WI38 (cell line): ENCODE results near the gene TERC.
"Not testable (repeated sequence)": the region's sequence is repeated elsewhere in the genome, so short reads cannot be mapped to it uniquely, and the experiment has no call there.

Experiments
- H3K4me3 ChIP-seq: 2 replicates; pipeline ENCODE4 v1.5.1; 2011; ENCODE audit warnings: low read depth, mild to moderate bottlenecking, control low read depth, low read length
- TF ChIP-seq, protein P1 (sequence below): IDR thresholded peaks from 2 replicates; pipeline ENCODE4 v1.5.1; 2012; ENCODE audit warnings: low read depth, mild to moderate bottlenecking, control low read depth, low read length

TERC gene

DNA sequence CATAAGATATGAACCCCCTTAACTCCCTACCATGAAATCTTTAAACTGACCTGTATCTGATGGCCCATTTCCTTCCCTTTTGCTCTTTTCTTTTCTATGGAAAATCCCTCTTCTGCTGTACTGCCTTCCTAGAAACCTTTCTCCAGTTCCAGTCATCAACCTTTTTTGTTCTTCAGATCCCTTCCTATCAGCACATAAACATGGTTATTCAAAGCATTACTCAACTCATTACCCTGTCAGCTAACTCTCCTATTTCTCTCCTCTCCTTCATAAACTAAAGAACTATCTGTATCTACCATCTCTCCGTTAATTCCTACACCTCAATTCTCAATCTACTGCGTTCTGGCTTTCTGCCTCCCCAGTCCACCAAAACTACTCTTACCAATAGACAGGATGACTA is 13.0 kb downstream of the TERC start:
- TF ChIP-seq, protein P1, sequence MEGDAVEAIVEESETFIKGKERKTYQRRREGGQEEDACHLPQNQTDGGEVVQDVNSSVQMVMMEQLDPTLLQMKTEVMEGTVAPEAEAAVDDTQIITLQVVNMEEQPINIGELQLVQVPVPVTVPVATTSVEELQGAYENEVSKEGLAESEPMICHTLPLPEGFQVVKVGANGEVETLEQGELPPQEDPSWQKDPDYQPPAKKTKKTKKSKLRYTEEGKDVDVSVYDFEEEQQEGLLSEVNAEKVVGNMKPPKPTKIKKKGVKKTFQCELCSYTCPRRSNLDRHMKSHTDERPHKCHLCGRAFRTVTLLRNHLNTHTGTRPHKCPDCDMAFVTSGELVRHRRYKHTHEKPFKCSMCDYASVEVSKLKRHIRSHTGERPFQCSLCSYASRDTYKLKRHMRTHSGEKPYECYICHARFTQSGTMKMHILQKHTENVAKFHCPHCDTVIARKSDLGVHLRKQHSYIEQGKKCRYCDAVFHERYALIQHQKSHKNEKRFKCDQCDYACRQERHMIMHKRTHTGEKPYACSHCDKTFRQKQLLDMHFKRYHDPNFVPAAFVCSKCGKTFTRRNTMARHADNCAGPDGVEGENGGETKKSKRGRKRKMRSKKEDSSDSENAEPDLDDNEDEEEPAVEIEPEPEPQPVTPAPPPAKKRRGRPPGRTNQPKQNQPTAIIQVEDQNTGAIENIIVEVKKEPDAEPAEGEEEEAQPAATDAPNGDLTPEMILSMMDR = no peak
- no peak overlapping the region for H3K4me3 ChIP-seq

DNA sequence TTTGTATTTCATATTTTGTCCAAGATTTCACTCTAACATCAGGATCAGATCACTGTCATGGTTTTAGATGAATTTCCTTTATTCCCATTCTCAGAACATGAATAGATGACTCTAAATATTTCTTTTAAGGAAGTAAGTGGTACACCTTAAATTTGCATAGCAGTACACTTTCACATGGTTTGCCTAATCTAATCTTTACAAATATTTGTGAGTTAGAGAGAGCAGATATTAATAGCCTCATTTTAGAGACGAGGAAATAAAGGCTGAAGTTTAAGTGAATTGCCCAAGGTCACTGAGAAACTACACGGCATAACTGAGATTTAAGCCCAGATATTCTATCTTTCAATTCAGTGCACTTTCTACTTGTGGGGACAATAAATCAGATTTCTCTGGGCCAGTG is 14.2 kb downstream of the TERC start:
- TF ChIP-seq, protein P1 = no peak
- H3K4me3 ChIP-seq = no peak overlapping the region

DNA sequence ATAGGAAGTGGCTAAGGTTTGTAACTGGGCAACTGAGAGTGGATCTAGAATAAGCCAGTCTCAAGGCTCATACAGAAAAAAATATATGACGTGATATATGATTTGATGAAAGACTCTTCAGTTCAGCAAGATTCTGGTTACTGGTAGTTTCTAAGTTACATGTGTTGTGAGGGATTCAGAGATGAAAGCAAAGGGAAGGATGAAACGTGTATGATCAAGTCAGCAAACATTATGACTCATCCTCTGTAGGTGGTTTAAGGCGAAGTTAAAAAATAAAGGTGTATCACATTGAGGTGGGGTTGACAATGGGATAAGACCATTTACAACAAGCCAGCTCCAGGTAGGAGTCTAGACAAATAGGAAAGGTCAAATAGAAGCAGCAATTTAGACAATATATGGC is 16.2 kb downstream of the TERC start:
- TF ChIP-seq, protein P1 = no peak
- no peak overlapping the region for H3K4me3 ChIP-seq

DNA sequence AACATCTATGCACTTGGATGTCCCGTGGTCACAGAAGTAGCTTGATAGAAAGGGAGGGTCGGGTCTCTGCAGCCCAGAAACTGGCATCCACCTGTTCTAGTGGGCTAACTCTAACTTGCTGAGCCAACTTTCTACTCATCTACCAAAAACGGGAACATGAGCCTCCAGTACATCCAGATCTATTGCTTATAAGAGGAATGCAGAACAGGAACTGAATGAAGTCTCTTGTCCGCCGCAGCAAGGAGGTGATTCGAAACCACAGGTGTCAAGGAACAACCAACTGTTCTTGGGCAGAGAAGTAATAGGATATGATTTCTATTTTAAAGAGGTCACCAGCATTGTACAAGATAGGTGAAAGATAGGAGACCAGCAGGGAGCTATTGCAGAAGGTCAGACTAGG is 17.9 kb downstream of the TERC start:
- H3K4me3 ChIP-seq = no peak overlapping the region
- TF ChIP-seq, protein P1 = no peak

DNA sequence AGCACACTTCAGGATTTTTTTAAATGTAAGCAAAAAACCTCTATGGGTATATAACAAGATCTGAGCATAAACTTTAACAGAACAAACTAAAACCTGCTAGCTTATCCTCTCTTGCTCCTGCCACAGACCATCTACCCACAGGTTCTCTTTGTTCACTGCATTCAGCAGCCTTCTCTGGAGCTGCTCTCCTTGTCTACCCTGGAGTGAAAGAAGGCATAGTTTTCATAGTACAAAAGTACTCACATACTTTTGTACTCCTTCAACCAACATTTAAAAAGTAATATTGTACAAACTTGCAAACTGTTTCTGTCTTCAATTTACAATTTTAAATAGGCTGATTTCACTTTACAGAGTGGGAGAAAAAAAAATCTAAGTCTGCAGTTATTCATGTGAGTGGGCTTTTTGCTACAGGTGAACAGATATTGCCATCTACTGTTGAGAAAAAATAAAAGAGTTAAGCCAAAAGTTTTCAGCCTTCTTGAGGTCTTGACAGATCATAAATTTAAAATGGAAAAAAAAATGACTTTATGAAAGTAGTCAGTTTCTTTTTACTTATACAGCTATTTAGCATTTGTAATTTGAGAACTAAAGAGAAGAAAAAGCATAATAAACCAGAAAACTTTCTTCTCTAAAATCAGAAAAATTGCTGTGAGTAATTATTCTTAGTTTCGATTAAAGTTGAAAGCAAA is 20.4 kb downstream of the TERC start:
- TF ChIP-seq, protein P1 = no peak
- H3K4me3 ChIP-seq = no peak overlapping the region

DNA sequence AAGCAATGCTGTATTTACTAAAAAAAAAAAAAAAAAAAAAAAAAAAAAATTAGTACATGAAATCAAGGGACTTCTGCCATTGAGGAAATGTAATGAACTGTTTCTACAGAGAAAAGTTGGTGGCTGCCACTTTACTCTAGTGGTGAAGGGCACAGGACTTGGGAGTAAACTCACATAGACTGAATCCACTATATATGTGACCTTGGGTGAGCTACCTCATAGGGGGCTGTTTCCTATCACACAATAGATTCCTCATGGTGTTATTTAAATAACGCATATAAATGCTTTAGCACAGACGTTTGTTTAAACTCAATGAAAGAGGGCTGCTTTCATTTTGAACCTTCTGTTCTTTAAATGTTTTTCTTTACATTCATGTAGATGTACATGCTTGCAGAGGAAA is 25.8 kb downstream of the TERC start:
- TF ChIP-seq, protein P1 = no peak
- no peak overlapping the region for H3K4me3 ChIP-seq

DNA sequence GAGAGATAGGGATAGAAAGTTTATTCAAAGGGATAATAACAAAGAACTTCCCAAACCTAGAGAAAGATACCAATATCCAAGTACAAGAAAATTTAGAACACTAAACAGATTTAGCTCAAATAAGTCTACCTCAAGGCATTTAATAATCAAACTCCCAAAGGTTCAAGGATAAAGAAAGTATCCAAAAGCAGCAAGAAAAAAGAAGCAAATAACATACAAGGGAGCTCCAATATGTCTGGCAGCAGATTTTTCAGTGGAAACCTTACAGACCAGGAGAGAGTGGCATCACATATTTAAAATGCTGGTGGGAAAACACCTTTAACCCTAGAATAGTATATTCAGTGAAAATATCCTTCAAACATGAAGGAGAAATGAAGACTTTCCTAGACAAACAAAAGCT is 33.0 kb downstream of the TERC start:
- H3K4me3 ChIP-seq = not testable (repeated sequence)

DNA sequence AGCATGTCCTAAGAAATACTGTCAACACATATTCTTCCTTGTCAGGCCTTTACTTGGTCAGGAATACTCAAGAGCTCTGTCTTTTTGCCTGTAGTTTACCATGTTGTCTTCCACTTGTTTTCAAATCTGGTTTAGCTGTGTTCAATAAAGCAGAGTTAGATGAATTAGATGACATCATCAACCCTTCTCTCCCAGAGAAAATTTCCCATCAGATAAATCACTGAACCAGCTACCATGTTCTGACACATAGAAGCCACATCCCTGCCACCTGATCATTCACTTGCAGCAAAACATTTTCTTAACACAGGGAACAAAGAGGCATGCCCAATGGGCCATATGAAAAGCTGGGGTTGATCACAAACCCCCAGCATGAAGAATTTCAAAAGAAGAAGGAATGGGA is 42.1 kb downstream of the TERC start:
- H3K4me3 ChIP-seq = no peak overlapping the region
- TF ChIP-seq, protein P1 = no peak

DNA sequence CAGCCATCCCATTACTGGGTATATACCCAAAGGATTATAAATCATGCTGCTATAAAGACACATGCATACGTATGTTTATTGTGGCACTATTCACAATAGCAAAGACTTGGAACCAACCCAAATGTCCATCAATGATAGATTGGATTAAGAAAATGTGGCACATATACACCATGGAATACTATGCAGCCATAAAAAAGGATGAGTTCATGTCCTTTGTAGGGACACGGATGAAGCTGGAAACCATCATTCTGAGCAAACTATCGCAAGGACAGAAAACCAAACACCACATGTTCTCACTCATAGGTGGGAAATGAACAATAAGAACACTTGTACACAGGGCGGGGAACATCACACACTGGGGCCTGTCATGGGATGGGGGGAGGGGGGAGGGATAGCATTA is 46.4 kb downstream of the TERC start:
- not testable (repeated sequence) for H3K4me3 ChIP-seq
